ENCODE measurements around the gene HEMK1. TPM values are rescaled to one million over a fixed set of nuclear protein-coding genes. Genes with fewer than 3 reads are reported as not detected.

HEMK1 gene
- total and polyA plus RNA-seq, 2 of the 8 experiments (the other 6 are each of a cell fraction or from before 2014, with no cell fraction given), result 9.7 to 10.6 TPM

- H3K4me2 ChIP-seq (ENCODE audit: insufficient read depth in 1 of 2, low read depth in 2 of 2, low read length in 2 of 2), result no peak overlapping the region
- H4K8ac ChIP-seq (ENCODE audit: extremely low read depth, insufficient read depth, low read length), result no peak overlapping the region
- H3K9me3 ChIP-seq (ENCODE audit: insufficient read depth in 2 of 2, low read depth in 1 of 2, low read length in 1 of 2), result no peaks in the 10 kb centered on the region
- H3K79me1 ChIP-seq (ENCODE audit: low read depth, low read length), result peaks cover 10% of the 10 kb centered on the region; the same call in 1 of the 2 replicates
- no peak overlapping the region for H3K27ac ChIP-seq (ENCODE audit: low read depth, low read length)
- ChIA-PET POLR2A (ENCODE audit: partially characterized antibody) (interaction anchor here (0.9 to 1.3 kb wide), 2 partner anchors 11 to 40 kb away, joined by 3 to 6 read pairs; no protein-coding TSS in a partner anchor), CTCF (ENCODE audit: partially characterized antibody) (interaction anchor here (1.2 to 63.8 kb wide), 4 partner anchors 11 to 671 kb away, joined by 3 to 1262 read pairs (median 633); partner anchors contain the start of genes CISH, DOCK3 and MAPKAPK3)
- no peaks in the 10 kb centered on the region for H3K23me2 ChIP-seq (ENCODE audit: low read depth, low read length)
- FAIRE-seq, result no peak
- H3K36me3 ChIP-seq (ENCODE audit: control insufficient read depth in 2 of 4, insufficient read depth in 4 of 4, low read length in 3 of 4), result peaks cover 0 to 14% (median 0%) of the 10 kb centered on the region in 4 experiments; a peak in 4 of 8 replicates
- no peak overlapping the region for H3K23ac ChIP-seq (ENCODE audit: insufficient read length)
- H2AFZ ChIP-seq (ENCODE audit: low read length), result no peak overlapping the region
- H2BK5ac ChIP-seq (ENCODE audit: low read depth, low read length), result no peak overlapping the region
- no peak overlapping the region for H2BK12ac ChIP-seq (ENCODE audit: low read depth, low read length)
- no peak overlapping the region for H3K56ac ChIP-seq (replicated peaks; ENCODE audit: insufficient read length, low read depth, low read length)
- H3K9ac ChIP-seq (replicated peaks in 1 of 4; ENCODE audit: extremely low read depth in 1 of 4, low read depth in 3 of 4, low read length in 3 of 4), result no peak overlapping the region
- H3K4ac ChIP-seq (replicated peaks; ENCODE audit: insufficient read length, low read depth, low read length), result no peak overlapping the region
- peaks cover 2 to 15% (median 8%) of the 10 kb centered on the region in 4 experiments; a peak in 6 of 7 replicates for H3K4me1 ChIP-seq (replicated peaks in 1 of 4; ENCODE audit: control insufficient read depth in 3 of 4, insufficient read depth in 4 of 4, low read length in 3 of 4)
- no peak overlapping the region for H2BK120ac ChIP-seq (replicated peaks; ENCODE audit: low read depth, low read length)
- peak overlapping the region; percentile 10 for H4K5ac ChIP-seq (ENCODE audit: insufficient read length, low read depth, low read length)
- WGBS, 2 experiments (ENCODE audit: extremely low coverage in 1 of 2, insufficient coverage in 1 of 2, insufficient read length in 1 of 2, insufficient replicate concordance in 2 of 2, low coverage in 1 of 2, low lambda C conversion rate in 2 of 2, missing lambda C conversion rate in 1 of 2), result 89% methylated on average over 6 of the region's 6 CpGs; no CpG with 5 or more reads in 1 of the 2 experiments
- no peak for DNase-seq (ENCODE audit: low read depth in 1 of 2, low spot score in 2 of 2)
- H2AK5ac ChIP-seq (ENCODE audit: low read depth, low read length), result no peak overlapping the region
- peaks cover 0 to 10% of the 10 kb centered on the region in 2 experiments; a peak in 1 of 4 replicates for H3K79me2 ChIP-seq (ENCODE audit: control insufficient read depth in 1 of 2, insufficient read depth in 2 of 2, low read length in 2 of 2)
- no peak overlapping the region for H2BK20ac ChIP-seq (ENCODE audit: low read length)
- no peak overlapping the region for H3K18ac ChIP-seq (ENCODE audit: extremely low read depth, low read length)
- H4K91ac ChIP-seq (replicated peaks; ENCODE audit: insufficient read length, low read length), result no peak overlapping the region
- H2BK15ac ChIP-seq (ENCODE audit: low read length), result no peak overlapping the region
- H4K20me1 ChIP-seq (replicated peaks in 1 of 2; ENCODE audit: control insufficient read depth in 1 of 2, insufficient read depth in 2 of 2, low read length in 2 of 2), result peaks cover 3 to 15% of the 10 kb centered on the region in 2 experiments
- no peak overlapping the region for H3K4me3 ChIP-seq (ENCODE audit: extremely low read depth in 1 of 4, insufficient read depth in 2 of 4, low read depth in 3 of 4, low read length in 4 of 4)
- no peak overlapping the region for H3K14ac ChIP-seq (ENCODE audit: insufficient read length)
- no peaks in the 10 kb centered on the region for H3K27me3 ChIP-seq (replicated peaks in 1 of 4; ENCODE audit: control insufficient read depth in 3 of 4, extremely low read depth in 1 of 4, insufficient read depth in 3 of 4, low read length in 3 of 4)
- TF ChIP-seq FOSL1 (IDR thresholded peaks at IDR 0.05; ENCODE audit: insufficient read depth, low read depth, low read length) (no peak), ASH2L (IDR thresholded peaks at IDR 0.05; ENCODE audit: low read length) (no peak), YY1 (IDR thresholded peaks at IDR 0.05; ENCODE audit: low read depth, low read length) (no peak), MAFK (IDR thresholded peaks at IDR 0.05; ENCODE audit: low read depth, low read length) (no peak), CHD1 (IDR thresholded peaks at IDR 0.05; ENCODE audit: low read depth, low read length) (no peak), GABPA (IDR thresholded peaks at IDR 0.05; ENCODE audit: borderline replicate concordance, insufficient read depth, low read length) (no peak), SUZ12 (IDR thresholded peaks at IDR 0.05; ENCODE audit: low read length) (no peak), KDM4A (IDR thresholded peaks at IDR 0.05; ENCODE audit: low read depth, low read length, severe bottlenecking) (no peak), NRF1 (IDR thresholded peaks at IDR 0.05; ENCODE audit: low read depth, low read length) (no peak), MAX (IDR thresholded peaks at IDR 0.05) (no peak), EZH2 (IDR thresholded peaks at IDR 0.05; ENCODE audit: low read depth, low read length, severe bottlenecking) (no peak), POLR2AphosphoS5 (IDR thresholded peaks at IDR 0.05; ENCODE audit: low read depth, low read length) (no peak), TBP (IDR thresholded peaks at IDR 0.05; ENCODE audit: low read depth, low read length) (no peak), BCL11A (IDR thresholded peaks at IDR 0.05; ENCODE audit: low read depth in 2 of 2, low read length in 2 of 2) (no peak)
Observed at GRCh38 chr3:50639055-50639494, 69.8 kb downstream of the HEMK1 start.
